Stimulated activated CD8-positive, alpha-beta memory T cell treated with anti-CD3 and anti-CD28 coated beads, Interleukin-2, amount 100 ng/mL, for 1 hour (primary cell): ENCODE results near the gene POGLUT2.

ENCODE experiments used
- DNase-seq, 2 donors: peaks; one replicate each; pipeline ENCODE4 v3.0.0-alpha.2; 2020; ENCODE audit warnings: low read depth in 2 of 2

POGLUT2 gene

DNA sequence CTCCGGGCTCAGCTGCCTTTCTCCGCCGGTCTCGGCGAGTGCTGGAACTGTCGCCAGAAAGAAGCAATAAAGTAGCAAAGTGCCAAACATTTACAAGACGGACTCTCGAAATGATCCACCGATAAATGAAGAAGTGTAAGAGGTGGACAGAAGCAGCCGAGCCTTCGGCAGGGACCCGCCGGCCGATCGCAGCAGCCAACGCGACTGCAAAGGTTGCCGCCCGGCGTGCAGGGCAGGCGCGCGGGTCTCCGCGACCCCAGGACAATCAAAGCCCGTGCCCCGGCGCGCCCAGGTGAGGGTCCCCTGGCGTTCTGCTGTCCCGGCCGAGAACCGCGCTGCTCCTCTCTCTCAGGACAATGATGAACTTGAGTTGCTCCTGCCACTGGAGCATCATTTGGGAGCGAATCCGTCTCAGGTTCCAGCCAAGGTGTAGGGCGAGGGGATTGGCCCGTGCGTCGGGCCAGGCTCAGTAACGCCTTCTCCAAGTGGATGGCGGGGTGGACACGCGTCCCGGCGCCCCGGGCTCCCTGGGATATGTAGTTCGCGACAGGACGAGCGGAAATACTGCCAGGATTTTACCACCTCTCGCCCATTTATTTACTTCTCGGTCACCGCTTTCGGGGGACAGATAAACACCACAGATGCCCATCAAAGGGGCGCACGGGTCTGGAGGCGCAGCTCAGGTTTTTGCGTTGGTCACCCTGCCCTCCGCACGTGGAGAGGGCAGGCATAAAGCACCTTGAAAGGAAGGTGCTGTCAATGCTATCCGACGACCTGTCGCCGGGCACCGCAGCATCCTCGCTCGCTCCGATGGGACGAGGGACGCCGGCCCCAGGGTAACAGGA, at the start of gene POGLUT2, which contains the start of gene BIVM:
POGLUT2 (minus strand) TSS at position 396 of the 845 bp plus-strand sequence; CDS start at position 90, 306 bp downstream.
BIVM (plus strand) TSS at position 539 of the 845 bp plus-strand sequence. CDS start 8,149 bp downstream, outside the sequence.
- peak; percentile 35 to 43 for DNase-seq

DNA sequence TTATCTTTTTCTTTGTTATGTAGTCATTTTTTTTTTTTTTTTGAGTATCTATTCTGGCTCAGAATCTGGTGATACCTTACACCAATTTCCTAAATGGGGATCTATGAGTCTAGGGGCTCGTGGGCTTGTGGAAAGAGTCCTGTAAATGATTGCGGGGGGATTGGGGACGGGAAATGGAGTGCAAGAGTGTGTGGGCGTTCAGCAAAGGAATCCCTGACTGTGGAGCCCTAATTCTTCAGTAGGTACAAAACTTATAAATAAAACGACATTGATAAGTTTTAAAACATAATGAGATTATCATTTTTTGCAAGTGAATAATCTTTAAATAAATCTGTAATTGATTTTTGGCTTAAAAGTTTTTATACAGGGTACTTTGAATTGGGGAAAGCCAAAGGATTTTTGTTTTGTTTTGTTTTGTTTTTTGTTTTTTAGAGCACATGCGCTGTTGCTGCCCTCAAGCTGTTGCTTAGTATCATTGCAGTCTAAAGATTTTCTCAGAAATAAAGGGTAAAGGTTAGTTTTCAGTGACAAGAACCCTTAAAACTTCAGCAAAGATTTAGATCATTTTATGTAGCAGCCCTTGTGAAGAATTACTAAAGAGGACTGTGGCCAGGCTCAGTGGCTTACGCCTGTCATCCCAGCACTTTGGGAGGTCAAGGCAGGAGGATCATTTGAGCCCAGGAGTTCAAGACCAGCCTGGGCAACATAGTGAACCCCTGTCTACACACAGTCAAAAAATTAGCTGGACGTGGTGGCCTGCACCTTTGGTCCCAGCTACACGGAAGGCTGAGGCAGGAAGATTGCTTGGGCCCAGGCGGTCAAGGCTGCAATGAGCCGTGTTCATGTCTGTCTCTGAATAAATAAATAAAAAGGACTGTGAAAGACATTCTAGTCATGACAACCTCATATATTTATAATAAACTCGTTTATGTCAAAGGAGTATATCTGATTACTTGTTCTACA, 48.8 kb upstream of the POGLUT2 start:
- DNase-seq = no peak

DNA sequence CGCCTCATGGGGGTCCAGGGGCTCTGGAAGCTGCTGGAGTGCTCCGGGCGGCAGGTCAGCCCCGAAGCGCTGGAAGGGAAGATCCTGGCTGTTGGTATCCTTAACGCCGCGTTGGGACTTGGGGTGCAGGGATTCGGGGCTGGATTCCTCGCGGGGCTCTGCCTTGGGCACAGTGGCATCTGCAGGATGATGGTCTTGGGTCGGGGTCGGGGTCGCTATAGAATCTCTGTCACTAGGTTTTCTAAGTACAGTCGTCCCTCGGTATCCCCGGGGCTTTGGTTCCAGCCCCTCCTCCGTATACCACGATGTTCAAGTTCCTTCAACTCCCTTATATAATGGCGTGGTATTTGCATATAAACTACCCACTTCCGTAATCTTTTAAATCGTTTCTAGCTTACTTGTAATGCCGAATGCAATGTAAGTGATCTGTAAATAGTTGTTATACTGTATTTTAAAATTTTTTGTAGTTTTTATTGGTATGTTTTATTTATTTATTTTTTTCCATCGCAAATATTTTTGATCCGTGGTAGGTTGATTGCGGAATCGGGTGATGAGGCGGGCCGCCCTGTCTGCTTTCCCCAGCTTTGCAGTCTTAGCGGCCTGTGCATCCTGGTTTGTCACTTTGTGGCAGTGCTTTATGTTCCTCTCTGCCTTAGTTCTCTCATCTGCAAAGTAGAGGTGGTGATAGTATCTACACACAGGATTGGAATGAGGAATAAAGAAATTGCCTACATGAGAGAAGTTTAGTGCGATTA, 47.7 kb upstream of the POGLUT2 start:
- DNase-seq = no peak

DNA sequence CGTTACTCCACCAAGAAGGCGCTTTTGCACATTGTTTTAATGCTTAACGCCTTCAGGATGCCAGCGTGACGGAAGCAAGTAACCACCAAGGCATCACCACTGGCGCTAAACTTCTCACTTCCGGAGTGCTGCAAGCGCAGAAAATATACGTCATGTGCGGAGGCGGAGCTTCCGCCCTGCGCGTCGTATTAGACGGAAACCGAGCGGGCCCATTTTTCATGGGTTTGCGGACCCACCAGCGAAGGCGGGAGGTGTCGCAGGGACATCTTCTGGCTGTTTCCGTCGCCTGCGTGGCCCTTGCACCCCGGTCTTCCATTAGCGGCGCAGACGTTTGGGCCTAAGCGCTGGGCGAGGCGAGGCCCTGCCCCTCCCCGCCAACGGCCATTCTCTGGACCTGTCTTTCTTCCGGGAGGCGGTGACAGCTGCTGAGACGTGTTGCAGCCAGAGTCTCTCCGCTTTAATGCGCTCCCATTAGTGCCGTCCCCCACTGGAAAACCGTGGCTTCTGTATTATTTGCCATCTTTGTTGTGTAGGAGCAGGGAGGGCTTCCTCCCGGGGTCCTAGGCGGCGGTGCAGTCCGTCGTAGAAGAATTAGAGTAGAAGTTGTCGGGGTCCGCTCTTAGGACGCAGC, 47.0 kb upstream of the POGLUT2 start, which contains the start of gene ERCC5:
ERCC5 (plus strand) TSS at position 403 of the 631 bp plus-strand sequence. CDS start 235 bp downstream, outside the sequence.
- DNase-seq = peak; percentile 90 to 93

DNA sequence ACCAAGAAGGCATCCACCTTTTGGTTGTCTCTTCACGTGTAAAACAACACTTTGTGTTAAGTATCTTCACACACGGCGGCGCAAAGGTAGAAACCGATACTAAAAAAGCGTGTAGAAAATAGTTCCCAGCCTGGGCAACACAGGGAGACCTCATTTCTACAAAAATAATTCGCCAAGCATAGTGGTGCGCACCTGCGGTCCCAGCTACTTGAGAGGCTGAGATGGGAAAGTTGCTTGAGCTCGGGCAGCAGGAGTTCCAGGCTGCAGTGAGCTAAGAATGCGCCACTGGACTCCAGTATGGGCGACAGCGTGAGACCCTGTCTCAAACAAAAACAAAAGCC, 46.5 kb upstream of the POGLUT2 start:
- DNase-seq = no peak

DNA sequence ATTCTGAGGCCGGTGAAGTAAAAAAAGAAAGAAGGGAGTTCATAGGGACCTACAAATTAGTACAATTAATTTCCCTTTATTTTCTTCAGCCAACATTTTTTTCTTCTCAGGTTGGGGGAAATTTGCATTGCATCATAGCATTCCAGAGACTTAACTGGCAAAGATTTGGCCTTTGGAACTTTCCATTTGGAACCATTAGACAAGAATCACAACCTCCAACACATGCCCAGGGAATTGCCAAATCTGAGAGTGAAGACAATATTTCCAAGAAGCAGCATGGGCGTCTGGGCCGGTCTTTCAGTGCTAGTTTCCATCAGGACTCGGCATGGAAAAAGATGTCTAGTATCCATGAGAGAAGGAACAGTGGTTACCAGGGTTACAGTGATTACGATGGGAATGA, 40.7 kb upstream of the POGLUT2 start:
- no peak for DNase-seq

DNA sequence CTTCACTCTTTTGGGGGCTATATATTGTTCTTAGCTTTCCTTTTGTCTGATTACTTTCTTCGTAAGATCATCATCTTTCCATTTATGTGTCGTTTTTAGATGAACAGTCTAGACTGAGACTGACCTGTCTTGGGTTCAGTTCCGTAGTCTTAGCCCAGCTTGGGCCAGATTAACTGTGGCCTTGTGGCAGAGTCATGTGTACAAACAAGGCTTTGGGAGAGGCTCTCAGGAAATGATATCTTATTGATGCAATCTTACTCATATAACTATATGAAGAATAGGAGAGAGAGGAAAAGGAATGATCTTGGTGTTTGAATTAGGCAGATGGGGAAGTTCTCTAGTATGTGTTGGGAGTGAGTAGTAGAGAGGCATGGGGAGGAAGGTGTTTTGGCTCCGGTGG, 40.2 kb upstream of the POGLUT2 start:
- no peak for DNase-seq

DNA sequence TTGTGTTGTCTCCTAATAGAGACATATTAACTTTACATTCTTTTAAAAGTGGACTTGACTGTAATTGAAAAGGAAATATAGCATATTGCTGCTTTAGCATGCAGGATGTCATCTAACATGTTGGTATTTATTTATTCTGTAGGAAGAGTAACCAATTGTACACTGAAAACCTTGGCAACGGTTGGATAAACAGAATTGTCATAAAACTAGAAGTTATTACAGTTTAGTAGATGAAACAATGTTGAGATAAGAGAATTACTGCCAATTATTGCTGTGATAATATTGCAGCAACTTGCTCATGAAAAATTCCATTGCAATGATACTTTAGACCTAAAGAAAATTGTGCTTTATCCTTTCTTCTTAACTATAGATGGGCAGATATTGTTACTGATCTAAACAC, 39.5 kb upstream of the POGLUT2 start:
- no peak for DNase-seq

DNA sequence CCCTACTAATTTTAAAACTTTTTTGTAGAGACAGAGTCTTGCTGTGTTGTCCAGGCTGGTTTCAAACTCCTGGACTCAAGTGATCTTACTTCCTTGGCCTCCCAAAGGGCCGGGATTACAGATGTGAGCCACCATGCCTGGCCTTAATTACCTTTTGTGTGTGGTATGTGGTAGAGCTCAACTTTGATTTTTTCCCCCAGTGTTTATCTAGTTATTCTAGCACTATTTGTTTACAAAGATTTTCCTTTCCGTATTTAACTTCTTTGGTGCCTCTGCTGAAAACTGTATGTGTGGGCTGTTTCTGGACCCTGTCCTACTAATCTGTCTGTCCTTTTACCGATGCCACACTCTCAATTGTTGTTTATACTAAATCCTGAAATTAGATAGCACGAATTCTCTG, 37.7 kb upstream of the POGLUT2 start:
- no peak for DNase-seq

DNA sequence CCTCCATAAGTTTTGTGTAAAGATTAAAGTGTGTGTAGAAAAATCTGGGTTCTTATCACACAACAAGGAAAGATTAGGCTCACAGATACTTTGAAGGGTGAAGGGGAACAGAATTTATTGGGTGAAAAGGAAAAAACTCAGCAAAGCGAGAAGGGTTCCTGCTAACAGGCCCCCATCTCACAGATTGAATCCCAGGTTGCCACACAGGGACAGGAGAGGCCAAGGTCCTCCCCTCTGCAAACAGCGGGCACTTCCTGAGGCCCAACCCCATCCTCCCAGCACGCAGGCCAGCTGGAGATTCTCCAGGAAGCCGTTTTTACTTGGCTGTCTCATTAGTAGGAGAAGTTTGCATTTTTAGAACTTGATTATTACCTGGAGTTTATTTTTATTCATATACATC, 31.9 kb upstream of the POGLUT2 start:
- no peak for DNase-seq

DNA sequence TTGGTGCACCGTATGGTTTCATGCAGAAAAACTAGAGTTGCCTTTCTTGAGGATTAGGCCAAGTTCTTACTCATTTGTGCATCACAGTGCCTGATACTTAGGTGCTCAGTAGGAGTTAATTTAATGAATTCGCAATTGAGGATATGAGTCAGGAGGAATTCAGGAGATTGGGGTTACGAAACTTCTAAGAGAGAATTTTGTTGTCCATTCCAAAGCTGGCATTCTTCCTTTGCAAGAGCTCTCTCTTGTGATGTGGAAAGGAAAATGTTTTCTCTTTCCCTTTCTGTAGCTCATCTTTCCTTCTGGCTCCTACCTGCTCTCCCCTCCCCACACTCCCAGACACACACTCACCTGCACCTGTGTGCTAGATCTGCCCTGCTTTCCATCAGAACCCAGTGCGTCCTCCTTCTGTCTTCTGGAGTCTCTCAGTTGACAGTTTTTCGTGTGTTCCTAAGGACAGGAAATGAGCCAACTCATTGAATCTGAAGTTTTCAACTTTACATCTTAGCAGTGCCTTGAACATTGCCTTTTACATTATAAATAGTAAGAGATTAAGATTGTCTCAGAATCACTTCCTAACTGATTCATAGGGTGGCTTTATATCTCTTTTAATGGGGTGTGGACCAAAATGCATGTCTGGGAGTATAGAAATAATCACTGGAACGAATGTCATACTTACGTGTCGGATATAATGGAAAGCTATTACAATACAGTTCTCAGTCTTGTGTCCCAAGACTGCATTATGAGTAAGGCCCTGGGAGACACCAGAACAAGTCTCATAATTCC, 27.3 kb upstream of the POGLUT2 start:
- no peak for DNase-seq

DNA sequence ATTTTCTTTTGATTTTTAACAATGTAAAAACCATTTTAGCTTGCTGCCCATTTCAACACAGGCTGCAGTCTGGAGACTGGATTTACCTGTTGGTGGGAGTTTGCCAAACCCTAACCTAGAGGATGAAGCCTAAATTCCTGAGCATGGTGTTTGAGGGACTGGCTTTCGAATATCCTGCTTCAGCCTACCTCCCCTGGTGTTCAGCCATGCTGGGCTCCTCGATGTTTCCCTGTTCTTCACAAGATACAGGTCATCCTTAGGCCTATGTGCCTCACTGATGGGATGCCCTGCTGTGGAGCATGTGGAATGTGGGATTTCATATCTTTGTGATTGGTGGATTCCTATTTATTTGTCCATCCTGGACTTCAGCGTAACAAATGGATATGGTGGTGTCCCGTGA, 26.6 kb upstream of the POGLUT2 start:
- no peak for DNase-seq

DNA sequence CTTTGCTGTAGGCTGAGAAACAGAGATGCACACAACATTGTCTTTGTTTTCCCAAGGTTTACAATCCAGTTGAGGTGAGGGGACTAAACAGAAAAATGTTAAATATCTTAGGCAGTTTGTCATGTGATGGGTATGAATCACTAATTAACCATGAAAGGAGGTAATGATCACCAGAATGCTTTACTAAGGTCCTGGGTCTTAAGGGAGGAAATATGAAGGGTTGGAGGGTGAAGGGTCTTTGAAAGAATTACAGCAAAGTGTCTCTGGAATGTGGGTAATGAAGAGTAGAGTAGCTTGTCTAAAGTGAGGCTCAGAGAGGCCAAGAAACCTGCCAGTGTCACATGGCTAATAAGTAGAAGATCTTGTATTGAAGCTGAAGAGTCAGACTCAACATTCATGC, 19.1 kb upstream of the POGLUT2 start:
- DNase-seq = no peak

DNA sequence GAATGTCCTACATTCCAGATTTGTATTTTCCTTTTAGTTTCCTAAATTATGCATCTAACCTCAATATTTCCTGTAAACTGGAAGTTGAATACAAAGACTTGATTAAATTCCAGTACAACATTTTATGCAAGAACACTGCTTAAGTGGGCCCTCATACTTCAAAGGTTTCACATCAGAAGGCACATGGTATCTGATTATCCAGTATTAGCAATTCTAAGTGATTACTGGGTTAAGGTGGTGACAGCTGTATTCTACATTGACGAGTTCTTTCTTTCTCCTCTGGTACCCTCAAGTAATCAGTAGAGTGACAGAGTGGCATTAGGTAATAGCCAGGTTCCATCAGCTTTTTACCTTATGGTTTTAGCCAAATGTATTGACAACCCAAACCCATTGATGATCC, 18.5 kb upstream of the POGLUT2 start:
- no peak for DNase-seq

DNA sequence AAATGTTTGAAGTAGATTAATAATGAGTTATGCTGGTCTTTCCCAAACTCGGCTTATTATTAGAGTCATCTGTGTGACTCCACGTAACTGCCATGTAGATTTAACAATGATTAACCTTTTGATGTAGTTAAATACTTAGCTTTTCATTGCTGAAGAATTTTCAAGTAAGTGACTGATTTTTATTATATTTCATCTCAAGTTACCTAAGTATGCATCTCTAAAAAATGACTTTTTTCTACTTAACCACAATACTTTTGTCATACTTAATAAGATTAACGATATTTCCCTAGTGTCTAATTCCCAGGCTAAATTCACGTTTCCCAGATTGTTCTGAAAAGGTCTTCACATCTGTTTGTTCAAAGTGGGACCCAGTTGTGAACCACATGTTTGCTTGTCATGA, 17.9 kb upstream of the POGLUT2 start:
- DNase-seq = no peak

DNA sequence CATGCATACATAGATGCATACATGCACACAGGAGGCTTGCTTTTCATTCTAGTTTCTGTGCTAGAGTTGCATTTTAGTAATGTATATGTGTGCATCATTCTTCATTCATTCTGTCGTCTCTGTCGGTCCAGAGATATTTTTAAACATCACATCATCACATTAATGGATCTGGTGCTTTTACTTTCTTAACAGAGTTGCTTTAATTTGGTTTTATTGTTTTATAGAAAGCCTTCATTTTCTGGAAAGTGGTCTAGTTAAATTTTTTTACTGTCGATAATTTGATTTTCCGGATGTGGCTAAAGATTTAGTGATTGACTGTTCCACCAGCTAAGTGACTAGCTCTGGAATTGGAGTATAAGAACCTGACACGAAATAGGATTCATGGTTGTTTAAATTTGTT, 17.0 kb upstream of the POGLUT2 start:
- DNase-seq = no peak

DNA sequence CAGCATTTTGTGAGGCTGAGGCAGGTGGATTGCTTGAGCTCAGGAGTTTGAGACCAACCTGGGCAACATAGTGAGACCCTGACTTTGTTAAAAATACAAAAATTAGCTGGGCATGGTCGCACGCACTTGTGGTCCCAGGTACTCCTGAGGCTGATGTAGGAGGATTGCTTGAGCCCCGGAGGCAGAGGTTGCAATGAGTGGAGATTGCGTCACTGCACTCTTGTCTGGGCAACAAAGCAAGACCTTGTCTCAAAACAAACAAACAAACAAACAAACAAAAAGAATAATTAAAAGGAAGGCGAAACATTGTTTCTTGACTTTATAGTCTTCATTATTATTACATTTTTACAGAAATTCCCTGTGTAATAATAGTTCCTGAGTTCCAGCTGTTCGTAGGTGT, 16.0 kb upstream of the POGLUT2 start:
- no peak for DNase-seq

DNA sequence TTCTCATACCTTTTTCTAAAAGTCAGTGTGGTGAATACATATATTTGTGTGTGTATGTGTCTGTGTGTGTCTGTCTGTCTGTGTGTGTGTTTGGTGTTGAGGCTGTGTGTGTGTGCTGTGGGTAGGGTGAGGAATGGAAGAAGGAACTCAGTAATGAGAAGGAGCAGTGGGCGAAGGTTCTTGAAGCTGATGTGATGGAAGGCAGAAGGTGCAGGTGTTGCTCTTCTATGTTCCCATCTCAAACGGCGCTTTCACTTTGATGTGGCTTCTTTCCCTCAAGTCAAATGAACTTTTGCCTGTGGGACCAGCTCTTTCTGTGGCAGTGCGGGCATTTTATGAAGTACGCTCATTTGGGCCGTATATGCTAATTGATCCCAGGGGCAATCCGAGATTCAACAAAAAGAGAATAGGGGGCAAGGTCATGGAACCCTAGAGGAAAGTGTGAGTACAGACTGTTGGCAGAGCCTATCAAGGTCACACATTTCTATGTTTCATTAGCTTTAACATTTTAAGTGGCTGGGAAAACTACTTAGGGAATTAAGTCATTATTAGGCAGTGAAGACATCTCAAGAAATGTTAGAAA, 15.3 kb upstream of the POGLUT2 start:
- DNase-seq = no peak

DNA sequence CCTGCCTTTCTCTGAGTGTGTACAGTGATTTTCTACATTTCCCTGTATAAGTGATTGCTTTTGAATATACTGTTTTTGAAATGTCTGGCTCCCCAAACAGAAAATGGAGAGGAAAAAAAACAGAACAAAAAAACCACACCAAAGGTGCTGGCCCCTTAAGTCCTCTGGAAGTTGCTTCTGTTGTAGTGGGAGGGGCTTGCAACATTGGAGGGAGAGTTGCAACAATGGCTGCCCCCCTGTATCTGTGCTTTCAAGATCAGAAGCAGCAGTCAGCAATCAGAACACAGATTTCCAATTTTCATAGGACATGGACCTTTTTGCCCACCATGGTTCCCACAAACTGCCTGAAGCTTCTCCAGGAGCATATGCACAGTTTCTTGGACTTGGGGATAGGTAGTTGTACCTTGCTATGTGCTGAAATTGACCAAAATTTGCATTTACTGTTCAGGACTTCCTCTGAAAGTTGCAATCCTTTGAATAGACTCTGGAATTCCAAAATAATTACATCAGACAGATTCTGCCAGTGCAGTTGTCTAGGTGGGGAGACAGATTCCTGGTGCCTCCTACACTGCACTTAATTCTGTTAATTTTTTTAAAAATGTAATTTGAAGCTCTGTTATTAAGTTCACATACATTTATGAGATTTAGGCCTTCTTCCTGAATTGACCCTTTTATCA, 14.0 kb upstream of the POGLUT2 start:
- no peak for DNase-seq

DNA sequence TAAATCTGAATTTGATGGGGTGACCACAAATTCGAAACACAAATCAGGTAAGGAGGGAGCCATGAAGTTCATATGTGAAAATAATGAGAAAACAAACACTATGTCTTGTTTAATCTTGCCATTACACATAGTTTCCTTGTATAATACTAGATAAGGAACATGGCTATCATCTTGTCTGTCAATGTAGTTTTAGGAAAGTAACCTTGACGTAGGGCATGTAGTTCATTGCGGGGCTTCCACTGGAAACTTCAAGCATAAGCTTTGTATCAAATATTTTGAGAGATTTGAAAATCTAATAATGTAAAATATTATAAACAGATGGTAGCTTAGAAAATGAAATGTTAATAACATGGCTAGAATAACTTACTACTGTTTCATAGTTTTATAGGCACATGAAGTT, 8.9 kb upstream of the POGLUT2 start:
- no peak for DNase-seq
